Heart right ventricle (tissue), 16 donors: ENCODE results near the gene CMTM1. TPM values are rescaled to one million over a fixed set of nuclear protein-coding genes. Genes with fewer than 3 reads are reported as not detected.

Experiments
- ATAC-seq, 8 donors: fragments of 200-7000 bp; cut with Tn5 transposase; one replicate each; pipeline ENCODE4 v1.9.1; 2020; ENCODE audit warnings: mild to moderate bottlenecking in 8 of 8, moderate library complexity in 8 of 8, moderate number of reproducible peaks in 1 of 8
- DNase-seq, 2 donors: peaks; one replicate each; pipeline ENCODE4 v3.0.0-alpha.2; 2020
- H3K27ac ChIP-seq, 10 donors: fragments of 200-600 bp; sonication (generic) in 2 of 10; one replicate each; pipeline versions ENCODE4 v1.5.0 to v1.8.0; 2020 to 2022; ENCODE audit warnings: mild to moderate bottlenecking in 3 of 10
- H3K27me3 ChIP-seq, 7 donors: fragments of 200-600 bp; one replicate each; pipeline ENCODE4 v1.8.0; 2021 to 2022; ENCODE audit warnings: mild to moderate bottlenecking in 2 of 7
- H3K36me3 ChIP-seq, 9 donors: fragments of 200-600 bp; sonication (generic) in 1 of 9; one replicate each; pipeline versions ENCODE4 v1.5.0 to v1.8.0; 2020 to 2022; ENCODE audit warnings: mild to moderate bottlenecking in 2 of 9
- H3K4me1 ChIP-seq, 9 donors: fragments of 200-600 bp; sonication (generic) in 1 of 9; one replicate each; pipeline versions ENCODE4 v1.5.0 to v1.8.0; 2020 to 2022; ENCODE audit warnings: mild to moderate bottlenecking in 4 of 9
- H3K4me3 ChIP-seq, 10 donors: fragments of 200-600 bp; sonication (generic) in 2 of 10; one replicate each; pipeline versions ENCODE4 v1.5.0 to v1.8.0; 2020 to 2022; ENCODE audit warnings: mild to moderate bottlenecking in 7 of 10, moderate library complexity in 2 of 10
- H3K9me3 ChIP-seq, 11 donors: fragments of 200-600 bp in 10 of 11; sonication (generic) in 2 of 11; one replicate each; pipeline versions ENCODE4 v1.5.0 to v1.8.0; 2013 to 2022; ENCODE audit warnings: mild to moderate bottlenecking in 2 of 11, control low read depth in 1 of 11, moderate library complexity in 1 of 11
- CTCF ChIP-seq, 9 donors: fragments of 200-600 bp; sonication (generic) in 2 of 9; IDR thresholded peaks; one replicate each; pipeline versions ENCODE4 v1.5.0 to v1.8.0; 2021 to 2022; ENCODE audit warnings: antibody characterized with exemption in 9 of 9, mild to moderate bottlenecking in 5 of 9, moderate library complexity in 1 of 9
- WGBS, 2 donors: extraction: QIAGEN DNeasy Blood & Tissue Kit; methylation state at CpG; one replicate each; pipeline ENCODE4 v1.1.7; 2013; ENCODE audit warnings: inconsistent platforms in 1 of 2; 5-methylcytosine and 5-hydroxymethylcytosine counted together
- intact Hi-C, 10 donors: fragments of 100-400 bp; cut with DNase I; formaldehyde crosslinking; loops; one replicate each; pipeline versions ENCODE4 v1.11.1 to v1.14.2; 2022
- polyA plus RNA-seq, 2 donors: library from polyadenylated mRNA; stranded (reverse); fragments of 200-250 nt; gene quantifications; one replicate each; pipeline ENCODE4 v1.2.3, GENCODE V29; 2013
- total RNA-seq, 10 donors: library from RNA; stranded (reverse); fragmentation: NEBNext Ultra II Directional in 3 of 10; extraction: Animal tissue kit (Norgen Biotek cat#: 25700) in 3 of 10; gene quantifications; one replicate each; pipeline versions ENCODE4 v1.2.1 to v1.2.4, GENCODE V29; 2021 to 2023
- donor health status: Arrhythmogenic right ventricular cardiomyopathy.
- donor health status: ischemic (EF 13 %, LVEDD 7.1; RV severe dilation, severe dysfunction).
- donor health status: healthy with polysubstance abuse.
- donor health status: DM: no; HTN: yes; CAD: no.
- donor health status: DM: no; HTN: no; CAD: no.
- donor health status: ischemic (EF 25% LVEDD 6.9; RV normal size, moderate dysfunction).
- donor health status: ischemic (EF 25% LVEDD 5.7; RV mildly dilated, moderate dysfunction).
- donor health status: healthy.
- donor health status: DM: yes; HTN: yes; CAD: no.
- donor health status: Ischemic cardiomyopathy.
- donor health status: ischemic (EF 35%, LVEDD 5.7; RV mildly dilated, moderate dysfunction).
- donor health status: nonischemic (EF 11% LVEDD 7.7; RV severe dilation, severe dysfunction).
- donor health status: DM: yes; HTN: yes; CAD: no.
- donor health status: PGD.
- donor health status: ischemic (EF 29% LVEDD 5.4; RV normal size, mild dysfunction).
- donor health status: nonischemic (EF 23%, LVEDD 6.1; RV moderate dilation, normal function).

Gene CMTM1
- total and polyA plus RNA-seq, 12 donors = 0.19 to 2.1 (median 0.95) TPM; not detected in 1

- DNase-seq = no peak
- intact Hi-C loops = loop anchor here in 6 of 10 donors (2.0 to 10.0 kb wide), 5 partner anchors 31 to 90 kb away; partner anchors contain the start of genes CKLF (in 4 of the 6), TK2 (in 3 of the 6) and CMTM3 (in 1 of the 6)
- Histone ChIP-seq H3K4me3 (peak overlapping the region in 7 of 10 donors; percentile 19 to 47 (median 31)), H3K4me1 (peaks cover 19 to 91% (median 75%) of the 10 kb centered on the region in 9 donors), H3K9me3 (no peaks in the 10 kb centered on the region), H3K27ac (peak overlapping the region; percentile 93 to 100 (median 98)), H3K36me3 (peaks cover 0 to 17% (median 4%) of the 10 kb centered on the region in 9 donors), H3K27me3 (no peaks in the 10 kb centered on the region)
- ATAC-seq = no peak
- WGBS, 2 donors = 65 to 71% methylated on average over 8 of the region's 8 CpGs
- TF ChIP-seq CTCF (IDR thresholded peaks at IDR 0.05) = no peak
Observed at GRCh38 chr16:66517586-66518263, 48.5 kb upstream of the CMTM1 start.

DNA sequence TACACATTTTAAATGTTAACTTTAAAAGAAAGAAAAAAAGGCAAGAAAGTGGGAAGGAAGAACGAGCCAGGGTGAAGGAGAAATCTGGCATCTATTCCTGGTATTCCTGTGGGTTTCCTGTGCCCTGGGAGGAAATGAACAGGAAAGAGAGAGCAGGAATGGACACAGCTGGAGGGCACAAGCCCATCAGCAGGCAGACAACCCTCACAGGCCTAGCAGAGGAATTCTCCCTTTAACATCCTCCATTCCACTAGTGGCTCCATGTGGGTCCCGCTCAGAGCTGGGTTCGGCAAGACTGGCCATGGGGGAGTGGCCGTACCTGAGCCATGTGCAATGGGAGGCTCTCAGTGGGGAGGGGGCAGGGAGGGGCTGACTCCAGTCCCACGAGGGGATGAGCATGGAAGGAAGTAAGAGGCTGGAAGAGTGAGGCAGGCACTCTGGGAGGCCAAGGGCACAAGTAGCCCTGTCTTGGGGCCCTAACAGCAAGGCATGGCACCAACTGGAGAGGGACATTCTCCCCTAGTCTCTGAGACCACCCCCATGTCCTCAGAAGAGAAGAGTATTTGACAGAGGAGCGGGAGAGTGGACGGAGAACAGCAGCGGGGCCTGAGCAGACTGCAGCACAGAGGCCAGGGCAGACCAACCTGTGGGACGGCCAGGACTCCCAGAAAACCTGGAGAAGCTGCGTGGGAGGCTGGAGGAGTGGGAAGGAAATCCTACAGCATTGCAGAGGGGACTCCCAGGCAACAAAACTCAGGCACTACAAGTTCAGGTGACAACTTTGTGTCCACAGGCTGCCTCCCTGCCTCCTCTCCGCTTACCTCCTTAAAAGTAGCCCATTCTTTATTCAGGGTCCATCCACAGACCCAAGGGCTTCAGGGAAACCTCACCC, 46.5 kb upstream of the CMTM1 start:
- Histone ChIP-seq H3K36me3 (peaks cover 0 to 19% (median 4%) of the 10 kb centered on the region in 9 donors), H3K4me1 (peaks cover 23 to 99% (median 91%) of the 10 kb centered on the region in 9 donors), H3K4me3 (no peak overlapping the region), H3K27ac (peak overlapping the region; percentile 17 to 100 (median 96)), H3K27me3 (no peaks in the 10 kb centered on the region), H3K9me3 (no peaks in the 10 kb centered on the region)
- TF ChIP-seq CTCF (IDR thresholded peaks at IDR 0.05) = no peak
- no peak for DNase-seq
- intact Hi-C loops = loop anchor here in 4 of 10 donors (2.0 to 10.0 kb wide), 4 partner anchors 25 to 88 kb away; partner anchors contain the start of genes CKLF (in 3 of the 4), TK2 (in 3 of the 4) and CMTM3 (in 1 of the 4)
- ATAC-seq = no peak
- 77 to 82% methylated on average over 11 of the region's 11 CpGs for WGBS, 2 donors

DNA sequence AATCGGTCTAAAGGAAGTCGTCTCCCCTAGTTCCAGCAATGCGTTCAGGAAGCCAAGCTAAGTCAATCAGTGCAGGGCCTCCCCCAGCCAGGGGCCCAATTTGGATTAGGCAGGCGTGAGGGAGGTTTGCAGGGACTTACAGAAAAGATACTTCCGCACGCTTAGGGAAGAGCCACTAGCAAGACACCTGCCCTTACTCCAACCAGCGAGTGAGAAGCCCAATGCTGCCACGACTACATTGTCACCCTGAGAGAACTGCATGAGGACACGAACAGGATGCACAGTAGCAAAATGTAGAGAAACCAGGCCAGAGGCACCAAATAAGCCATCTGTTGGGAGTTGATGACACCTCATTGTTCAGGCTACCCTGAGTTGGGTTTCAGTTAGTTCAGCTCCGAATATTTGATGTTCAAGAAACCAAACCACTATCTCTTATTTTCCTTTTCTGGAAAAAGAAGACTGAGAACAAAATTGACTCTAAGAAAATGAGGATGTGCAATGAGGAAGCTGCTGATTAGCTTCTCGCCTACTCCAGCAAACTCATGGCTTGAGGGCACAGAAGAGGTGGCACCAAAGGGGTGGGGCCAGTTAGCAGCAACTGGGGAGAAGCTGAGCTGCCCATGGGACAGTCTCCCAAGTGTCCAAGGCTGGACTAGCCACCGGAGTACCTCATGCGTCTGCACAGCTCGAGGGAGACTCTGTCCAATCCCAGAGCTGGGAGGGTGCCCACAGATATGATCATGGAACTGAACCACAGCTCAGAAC, 45.7 kb upstream of the CMTM1 start:
- DNase-seq = peak; percentile 47 to 55
- H3K27me3 ChIP-seq = no peaks in the 10 kb centered on the region
- ATAC-seq = peak in 1 of 8 donors; percentile 12
- H3K4me3 ChIP-seq = no peak overlapping the region
- WGBS, 2 donors = 62 to 73% methylated on average over 14 of the region's 14 CpGs
- H3K4me1 ChIP-seq = peaks cover 21 to 100% (median 86%) of the 10 kb centered on the region in 9 donors
- H3K9me3 ChIP-seq = no peaks in the 10 kb centered on the region
- H3K27ac ChIP-seq = peak overlapping the region in 9 of 10 donors; percentile 61 to 100 (median 97)
- H3K36me3 ChIP-seq = peaks cover 0 to 28% (median 4%) of the 10 kb centered on the region in 9 donors
- TF ChIP-seq CTCF (IDR thresholded peaks at IDR 0.05) = no peak
- intact Hi-C loops = loop anchor here in 1 of 10 donors (2.0 kb wide), 1 partner anchor 24 kb away; no protein-coding TSS in a partner anchor
